Right renal pelvis (tissue), 4 donors: ENCODE data around the gene TPP1. TPM values are rescaled to one million over a fixed set of nuclear protein-coding genes. Genes with fewer than 3 reads are reported as not detected.

ENCODE experiments used
- DNase-seq, 4 donors: peaks; one replicate each; pipeline ENCODE4 v3.0.0-alpha.2; 2013; ENCODE audit warnings: low read depth in 4 of 4, low spot score in 3 of 4, missing footprints in 1 of 4
- polyA plus RNA-seq, 4 donors: library from polyadenylated mRNA; unstranded; fragments of 120-200 nt; gene quantifications; one replicate each; pipeline ENCODE4 v1.2.1, GENCODE V29; 2013; ENCODE audit not compliant: insufficient read length in 4 of 4

TPP1 gene
- polyA plus RNA-seq = 100 to 1,000 TPM; 123 to 144 (median 129) TPM

DNA sequence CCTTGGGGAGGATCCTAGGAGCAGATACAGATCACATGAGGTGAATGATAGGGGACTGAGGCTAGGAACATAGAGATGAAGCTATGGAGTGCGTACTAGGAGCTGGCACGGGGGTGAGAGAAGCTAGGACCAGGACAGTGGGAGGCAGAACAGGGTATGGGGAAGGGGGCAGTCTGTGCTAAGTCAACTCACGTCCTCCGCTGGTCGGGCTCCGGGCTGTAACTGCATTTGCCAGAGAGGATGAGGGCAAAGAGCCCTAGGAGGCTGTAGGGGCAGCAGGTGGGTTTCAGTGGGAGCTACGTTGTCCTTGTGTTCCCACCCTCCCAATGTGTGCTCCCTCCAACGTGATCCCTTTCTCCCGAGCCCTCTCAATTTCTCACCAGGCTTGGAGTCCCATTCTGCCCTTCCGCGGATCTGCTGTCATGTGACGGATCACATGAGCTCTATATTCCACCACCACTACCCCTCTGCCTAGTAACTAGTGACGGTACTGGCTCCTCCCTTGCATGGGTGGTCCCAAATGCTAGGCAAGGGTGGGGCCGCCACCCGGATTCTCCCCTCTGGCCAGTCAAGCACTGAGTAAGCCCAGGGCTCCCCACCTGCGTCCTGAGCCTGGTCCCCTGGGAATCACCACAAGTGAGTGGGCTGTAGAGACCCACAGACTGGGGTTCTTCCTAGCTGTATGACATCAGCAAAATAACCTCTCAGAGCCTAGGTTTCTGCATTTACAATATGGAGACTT is at the start of gene TPP1:
TPP1 (minus strand) TSS at position 419 of the 742 bp plus-strand sequence; CDS start at position 397, 22 bp downstream.
- DNase-seq = peak; percentile 87 to 93 (median 90)

DNA sequence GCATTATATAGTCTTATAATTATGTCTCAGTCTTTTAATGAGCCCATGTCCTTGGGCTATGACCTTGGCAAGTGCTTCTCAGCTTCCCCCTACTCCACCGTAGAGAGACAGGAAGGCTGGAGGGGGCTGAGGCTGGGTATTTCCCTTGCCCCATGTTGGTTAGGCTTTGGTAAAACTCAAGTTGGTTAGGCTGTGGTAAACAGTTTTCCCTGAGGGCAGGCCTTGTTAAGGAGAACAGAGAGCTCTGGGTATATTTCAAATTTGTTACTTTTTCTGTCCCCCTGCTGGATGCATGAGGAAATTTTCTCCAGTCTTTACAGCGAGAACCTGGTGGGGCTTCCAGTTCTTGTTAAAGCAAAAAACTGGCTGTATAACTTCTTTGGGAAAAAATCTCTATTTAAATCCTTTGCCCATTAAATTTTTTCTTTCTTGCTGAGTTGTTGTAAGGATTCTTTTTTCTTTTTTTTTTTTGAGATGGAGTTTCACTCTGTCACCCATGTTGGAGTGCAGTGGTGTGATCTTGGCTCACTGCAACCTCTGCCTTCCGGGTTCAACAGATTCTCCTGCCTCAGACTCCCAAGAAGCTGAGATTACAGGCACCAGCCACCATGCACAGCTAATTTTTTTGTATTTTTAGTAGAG is 48.6 kb upstream of the TPP1 start:
- DNase-seq = no peak

DNA sequence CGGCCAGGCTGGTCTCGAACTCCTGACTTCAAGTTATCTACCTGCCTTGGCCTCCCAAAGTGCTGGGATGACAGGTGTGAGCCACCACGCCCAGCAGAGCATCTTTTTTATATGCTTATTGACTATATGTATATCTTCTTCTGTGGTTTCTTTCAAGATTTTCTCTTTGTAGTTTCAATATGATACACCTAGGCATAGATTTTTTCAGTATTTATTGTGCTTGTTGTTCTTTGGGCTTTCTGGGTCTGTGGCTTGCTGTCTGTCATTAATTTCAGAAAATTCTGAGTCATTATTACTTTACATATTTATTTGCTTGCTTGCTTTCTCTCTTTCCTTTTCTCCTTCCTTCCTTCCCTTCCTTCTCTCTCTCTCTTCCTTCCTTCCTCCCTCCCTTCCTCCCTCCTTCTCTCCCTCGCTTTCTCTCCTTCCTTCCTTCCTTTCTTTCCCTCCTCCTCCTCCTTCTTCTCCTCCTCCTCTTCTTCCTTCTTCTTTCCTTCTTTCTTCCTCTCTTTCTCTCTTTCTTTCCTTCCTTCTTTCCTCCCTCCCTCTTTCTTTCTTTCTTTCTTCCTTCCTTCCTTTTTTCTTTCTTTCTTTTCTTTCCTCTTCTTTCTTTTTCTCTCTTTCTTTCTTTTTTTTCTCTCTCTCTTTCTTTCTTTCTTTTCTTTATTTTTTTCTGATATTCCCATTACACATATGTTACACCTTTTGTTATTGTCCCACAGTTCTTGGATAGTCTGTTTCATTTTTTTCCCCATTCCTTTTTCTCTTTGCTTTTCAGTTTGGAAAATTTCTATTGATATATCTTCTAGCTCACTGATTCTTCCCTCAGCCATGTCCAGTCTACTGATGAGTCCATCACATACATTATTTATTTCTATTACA is 47.3 kb upstream of the TPP1 start:
- DNase-seq = no peak

DNA sequence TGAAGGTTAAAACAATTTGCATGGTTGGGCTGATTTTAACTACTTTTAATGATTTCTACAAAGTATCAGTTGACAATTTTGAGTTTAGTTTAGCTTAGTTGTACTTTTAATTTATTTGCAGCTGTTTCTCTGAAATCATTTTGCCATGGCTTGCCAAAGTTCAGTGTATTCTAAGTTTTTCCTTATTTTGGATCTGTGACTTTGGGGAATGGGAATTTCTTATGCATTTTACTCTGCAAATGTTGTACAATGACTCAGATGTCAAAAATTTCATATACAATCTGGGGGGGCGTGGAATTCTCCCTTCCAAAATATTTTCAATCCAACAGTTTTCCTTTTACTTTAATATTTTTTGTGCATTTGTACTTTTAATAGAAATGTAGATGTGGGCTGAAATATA is 45.3 kb upstream of the TPP1 start:
- DNase-seq = no peak

DNA sequence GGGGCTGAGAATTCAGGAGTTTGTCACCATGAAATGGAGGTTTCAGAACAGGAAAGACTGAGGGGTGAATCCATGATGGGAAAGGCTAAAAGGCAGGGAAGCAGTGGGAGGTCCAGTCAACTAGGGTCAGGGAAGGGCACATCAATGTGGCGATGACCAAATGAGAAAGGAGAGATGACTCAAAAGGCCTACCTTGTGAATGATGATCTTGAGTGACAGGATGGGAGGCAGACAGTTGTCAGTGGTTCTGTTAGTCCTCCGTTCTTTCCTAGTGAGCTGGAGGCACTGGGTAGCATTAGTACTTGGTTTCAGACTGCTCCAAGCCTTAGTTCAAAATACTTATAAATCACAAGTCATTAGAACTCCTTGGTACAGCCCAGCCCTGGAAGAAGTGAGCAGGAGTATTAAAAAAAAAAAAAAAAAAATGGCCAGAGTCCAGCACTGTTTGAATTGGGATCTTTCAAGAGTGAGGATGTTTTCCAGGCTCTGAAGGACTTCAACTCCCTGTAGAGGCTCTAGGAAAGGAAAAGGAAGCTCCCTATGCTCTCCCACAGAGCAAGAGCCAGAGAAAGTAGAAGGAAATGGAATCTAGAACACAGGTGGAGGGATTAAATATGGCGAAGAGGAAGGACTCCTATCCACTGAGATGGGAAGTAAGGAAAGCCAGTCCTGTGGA is 44.7 kb upstream of the TPP1 start:
- DNase-seq = no peak

DNA sequence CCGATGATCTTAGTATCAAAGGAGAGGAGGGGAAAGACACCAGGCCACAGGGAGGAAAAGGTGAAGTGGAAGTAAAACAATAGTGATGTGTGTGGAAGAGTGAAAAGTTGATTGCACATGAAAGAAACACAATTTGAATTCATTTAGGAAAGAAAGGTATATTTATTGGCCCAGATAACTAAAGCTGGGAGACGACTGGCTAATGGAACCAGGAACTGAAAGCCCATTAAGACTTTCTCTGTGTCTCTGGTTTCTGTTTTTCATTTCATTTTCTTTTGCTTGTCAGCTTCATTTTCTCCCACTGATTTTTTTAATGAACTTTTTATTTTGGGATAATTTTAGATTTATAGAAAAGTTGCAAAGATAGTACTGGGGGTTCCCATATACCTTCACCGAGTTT is 41.5 kb upstream of the TPP1 start:
- no peak for DNase-seq

DNA sequence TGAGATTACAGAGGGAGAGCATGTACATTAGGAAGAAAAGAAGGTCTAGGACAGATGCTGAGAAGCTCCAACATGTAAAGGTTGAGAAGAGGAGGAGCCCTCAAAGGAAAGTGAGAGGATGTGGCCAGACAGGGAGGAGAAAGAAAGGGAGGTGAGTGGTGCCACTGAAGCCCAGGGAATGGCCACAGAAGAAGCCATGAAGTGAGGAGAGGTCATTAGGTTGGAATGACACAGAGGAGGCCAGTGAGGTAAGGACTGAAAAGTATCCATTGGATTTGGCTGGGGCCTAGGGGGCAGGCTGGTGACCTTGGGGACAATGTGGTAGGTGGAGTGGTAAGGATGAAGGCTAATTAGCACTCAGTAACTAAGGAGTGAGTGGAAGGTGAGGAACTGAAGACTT is 39.4 kb upstream of the TPP1 start:
- DNase-seq = no peak

DNA sequence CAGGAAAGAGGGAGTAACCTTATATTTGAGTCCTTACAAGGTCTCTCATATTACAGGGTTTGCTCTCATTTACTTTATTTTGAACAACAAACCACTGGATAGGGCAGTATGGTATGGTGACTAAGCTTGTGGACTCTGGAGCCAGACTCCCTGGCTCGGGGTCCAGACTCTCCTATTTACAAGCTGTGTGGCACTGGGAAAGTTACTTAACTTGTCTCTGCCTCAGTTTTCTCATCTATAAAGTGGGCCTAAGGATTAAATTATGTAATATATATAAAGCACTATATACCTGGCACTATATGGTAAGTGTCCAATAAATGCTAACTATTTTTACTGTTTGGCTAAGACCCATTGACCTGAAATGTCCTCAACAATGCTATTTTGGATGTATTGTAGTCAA is 38.1 kb upstream of the TPP1 start:
- no peak for DNase-seq

DNA sequence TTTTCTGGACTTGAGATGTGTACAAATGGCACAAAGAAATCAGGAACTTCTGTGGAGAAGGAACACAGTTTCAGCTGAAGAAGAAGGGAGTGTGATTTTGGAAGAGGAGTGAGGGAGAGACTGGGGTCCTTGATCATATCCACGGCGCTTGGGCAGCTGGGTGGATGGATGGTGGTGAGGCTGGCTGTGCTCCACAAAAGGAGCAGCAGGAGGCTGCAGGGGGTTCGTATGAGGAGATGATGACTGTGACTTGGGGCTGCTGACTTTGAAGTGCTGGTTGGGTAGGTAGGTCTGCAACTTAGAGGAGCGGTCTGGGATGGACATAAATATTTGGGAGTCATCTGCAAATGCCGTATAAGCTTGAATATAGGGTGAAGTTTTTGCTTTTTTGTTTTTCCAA is 37.7 kb upstream of the TPP1 start:
- DNase-seq = no peak

DNA sequence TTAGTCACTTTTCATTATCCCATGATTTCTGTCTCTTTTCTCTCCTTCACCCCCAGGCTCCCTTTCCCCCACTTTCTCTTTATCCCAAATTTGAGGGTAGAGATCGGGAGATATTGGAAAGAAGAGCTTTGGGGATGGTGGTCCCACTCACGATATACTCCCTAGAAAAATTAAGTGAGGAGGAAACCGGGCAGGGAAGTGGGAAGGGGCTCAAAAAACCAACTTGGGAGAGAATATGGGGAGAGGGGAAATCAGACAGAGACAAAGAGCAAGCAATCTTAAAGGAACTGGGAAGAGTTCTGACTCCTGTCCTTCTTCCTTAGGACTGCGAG is 37.3 kb upstream of the TPP1 start:
- DNase-seq = no peak

DNA sequence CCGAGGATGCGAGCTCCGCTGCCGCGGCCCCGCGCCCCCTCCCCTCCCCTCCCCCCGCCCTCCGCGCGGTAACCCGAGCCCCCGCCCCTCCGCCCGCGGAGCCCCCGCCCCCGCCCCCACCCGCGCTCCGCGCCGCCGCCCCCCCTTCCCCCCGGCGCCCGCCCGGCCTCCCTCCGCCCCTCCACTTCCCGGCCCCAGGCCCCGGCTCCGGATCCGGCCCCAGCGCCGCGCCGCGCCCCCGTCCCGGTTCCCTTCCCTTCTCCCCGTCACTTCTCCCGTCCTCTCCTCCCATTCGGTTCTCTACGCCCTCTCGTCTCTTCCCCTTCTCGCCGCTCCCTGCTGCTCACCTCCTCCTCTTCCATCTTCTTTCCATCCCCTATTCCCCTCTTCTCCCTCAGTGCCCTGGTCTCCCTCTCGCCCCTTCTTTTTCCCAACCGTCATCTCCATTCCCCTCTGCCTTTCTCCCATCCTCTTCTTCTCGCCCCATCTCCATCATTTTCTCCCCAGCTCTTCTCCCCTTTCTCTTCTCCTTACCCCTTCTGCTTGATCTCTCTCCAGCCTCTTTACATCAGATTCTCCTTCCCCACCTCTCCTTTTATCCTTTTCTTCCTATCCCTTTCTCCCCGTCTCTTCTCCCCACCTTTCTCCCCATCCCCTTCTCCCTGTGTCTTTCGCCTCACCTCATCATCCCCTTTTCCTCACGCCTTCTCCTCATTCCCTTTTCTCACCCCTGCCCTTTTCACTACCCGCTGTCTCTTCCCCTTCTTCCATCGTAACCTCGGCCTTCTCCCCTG is 36.8 kb upstream of the TPP1 start, which contains the start of gene DCHS1:
DCHS1 (minus strand) TSS at position 20 of the 794 bp plus-strand sequence. CDS start 14,196 bp downstream, outside the sequence.
- DNase-seq = no peak

DNA sequence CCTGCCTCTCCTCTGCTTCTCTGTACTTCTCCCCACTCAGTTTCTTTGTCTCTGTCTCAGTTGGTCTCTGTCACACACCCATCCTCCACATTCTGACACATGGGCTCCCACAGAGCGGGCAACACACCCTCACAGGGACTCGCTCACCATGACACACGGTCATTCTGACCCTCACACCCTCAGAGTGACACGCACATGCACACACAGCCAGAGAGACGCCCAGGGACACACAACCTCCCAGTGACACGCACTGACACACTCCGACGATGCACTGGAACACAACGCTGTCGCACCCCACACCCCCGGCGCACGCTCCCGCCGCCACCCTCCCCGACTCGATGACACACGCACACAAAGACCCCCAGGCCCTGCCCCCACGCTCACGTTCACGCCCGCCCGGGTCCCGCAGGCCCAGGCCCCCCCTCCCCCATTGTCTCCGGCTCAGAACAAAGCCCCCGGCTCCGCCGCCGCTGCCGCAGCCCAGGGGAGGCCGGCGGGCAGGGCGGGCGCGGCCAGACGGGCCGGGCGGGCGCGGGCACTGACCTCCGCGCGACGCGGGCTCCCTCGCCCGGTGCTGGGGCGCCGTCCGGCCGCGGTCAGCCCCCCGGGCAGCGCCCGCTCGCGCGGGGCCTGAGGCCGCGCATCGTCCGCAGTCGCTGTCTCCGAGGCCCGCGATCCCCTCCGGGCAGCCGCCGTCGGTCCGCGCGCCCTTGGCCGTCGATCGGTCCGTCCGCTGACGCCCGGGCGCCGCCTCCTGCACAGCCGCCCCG is 36.0 kb upstream of the TPP1 start:
- DNase-seq = peak in 1 of 4 donors; percentile 43

DNA sequence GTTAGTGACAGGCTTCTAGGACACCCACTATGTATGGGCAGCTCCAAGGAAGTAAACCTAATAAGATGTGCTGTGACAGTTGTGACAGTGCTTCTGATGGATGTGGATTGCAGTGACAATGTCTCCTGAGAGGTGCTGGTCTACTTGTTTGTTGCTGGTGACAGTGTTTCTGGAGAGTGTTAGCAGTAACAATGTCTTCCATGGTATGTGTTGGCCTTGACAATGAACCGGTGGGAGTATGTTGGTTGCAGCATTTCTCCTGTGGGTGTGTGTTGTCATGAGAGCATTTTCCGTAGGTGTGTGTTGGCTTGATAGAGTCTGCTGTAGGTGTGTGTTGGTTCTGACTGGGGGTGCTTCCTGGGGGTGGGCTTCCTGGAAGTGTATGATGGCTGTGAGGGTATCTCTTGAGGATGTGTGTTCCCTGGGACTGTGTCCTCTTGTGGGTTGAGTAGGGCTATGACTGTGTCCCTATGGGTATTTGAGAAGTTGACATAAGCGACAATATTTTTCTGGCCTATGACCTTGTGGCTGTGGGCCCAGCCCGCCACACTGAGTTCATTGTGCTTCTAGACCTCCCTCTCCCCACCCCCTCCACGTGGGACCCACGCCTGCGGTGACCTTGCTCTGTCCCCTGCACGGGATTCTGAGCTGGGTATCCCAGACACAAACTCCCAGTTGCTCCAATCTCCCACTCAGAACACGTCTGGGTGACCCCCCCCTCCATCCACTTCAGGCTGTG is 35.2 kb upstream of the TPP1 start:
- no peak for DNase-seq

DNA sequence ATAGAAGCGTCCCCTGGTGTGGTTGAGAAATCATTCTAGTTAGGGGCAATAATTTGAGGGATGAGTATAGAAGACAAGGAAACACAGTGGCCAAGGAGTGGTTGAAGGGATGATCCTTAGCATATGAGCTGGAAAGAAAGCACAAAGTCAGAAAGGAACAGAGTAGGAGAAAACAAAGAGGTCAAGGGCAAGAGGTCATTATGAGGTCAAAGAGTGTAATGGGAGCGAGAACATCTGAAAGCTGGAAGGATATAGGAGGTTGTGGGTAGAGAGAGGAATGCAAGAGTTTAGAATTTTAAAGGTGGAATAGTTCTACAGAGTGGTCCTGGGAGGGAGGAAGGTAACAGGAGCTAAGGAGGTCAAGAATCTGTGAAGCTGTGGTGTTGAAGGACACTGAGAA is 34.4 kb upstream of the TPP1 start:
- DNase-seq = no peak

DNA sequence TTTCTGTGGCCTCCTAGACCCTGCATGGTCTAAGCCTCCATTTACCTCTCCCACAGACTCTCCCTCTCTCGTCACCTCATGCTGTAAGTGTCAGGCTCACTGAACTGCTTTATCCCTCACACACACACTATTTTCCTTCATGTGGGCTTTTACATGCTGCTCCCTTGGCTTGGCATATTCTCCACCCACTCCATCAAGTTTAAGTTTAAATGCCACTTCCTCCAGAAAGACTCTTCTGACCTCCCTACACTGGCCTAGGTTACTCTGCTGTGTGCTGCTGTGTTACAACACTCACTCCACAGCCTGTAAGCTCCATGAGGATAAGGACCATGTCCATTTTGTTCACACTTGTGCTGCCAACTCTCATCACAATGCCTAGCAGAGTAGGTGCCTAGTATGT is 33.9 kb upstream of the TPP1 start:
- no peak for DNase-seq

DNA sequence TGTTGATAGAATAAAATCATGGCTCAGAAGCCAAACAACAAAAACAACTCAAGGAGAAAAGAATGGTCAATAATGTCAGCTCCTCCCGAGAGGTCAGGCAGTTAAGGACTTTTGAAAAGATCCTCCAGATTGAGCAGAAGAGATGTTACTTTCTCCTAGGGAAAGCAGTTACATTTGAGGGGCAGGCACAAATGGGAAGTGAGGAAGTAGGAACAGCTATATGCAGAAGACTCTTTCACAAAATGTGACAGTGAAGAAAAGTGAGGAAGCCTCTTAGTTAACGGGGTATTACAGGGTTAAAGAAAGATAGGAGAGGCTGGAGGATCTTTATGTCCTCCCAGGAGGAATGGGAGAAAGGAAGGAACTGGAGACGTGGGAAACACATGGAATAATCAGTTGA is 33.0 kb upstream of the TPP1 start:
- DNase-seq = no peak

DNA sequence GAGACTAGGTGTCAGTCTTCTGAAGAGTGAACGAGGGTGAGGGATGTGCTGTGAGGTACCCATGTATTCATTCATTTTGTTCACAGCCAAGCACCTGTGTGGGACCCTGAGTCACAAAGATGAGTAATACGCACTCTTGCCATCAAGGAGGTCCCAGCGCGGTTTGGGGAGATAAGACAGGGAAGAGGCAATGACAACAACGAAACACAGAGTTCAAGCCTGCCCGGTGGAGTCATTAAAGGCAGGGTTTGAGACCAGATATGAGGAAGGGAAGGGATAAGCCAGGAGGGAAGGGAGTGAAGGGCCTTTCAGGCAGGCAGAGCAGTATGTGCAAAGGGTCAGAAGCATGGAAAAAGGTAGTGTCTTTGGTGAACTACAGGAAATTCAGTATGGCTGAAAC is 31.8 kb upstream of the TPP1 start:
- no peak for DNase-seq

DNA sequence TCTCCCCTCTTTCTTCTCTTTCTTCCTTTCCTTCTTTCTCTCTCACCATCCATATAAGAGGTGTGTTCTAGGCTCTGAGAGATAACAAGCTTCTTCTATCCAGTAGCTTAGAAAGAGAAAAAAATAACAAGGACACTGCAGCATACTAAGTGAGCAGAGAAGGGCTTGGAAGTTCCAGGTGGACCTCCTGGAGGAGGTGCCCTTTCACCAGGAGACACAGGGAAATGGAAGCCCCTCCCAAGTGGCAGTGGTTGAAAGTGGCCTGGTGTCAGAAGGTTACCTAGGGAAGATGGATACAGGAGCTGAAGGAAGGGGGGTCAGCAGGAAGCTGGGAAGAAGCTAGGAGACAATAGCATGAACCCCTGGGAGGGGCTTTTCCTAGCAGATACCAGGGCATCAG is 30.9 kb upstream of the TPP1 start:
- no peak for DNase-seq

DNA sequence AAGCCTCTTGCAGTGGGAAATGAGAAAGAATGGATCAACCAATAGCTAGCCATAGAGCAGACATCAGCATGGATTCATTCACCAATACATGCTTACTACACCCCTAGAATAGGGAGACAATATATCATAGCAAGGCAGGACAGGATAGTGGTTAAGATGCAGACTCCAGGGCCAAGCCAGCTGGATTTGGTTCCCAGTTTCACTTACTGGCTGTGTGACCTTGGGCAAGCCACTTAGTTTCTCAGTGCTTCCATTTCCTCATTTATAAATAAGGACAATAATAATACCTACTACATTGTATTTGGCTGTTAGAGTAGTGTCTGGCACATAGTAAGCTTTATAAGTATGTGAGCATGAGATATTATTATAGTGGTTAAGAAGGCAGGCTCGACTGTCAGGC is 29.3 kb upstream of the TPP1 start:
- DNase-seq = no peak
